Adrenal gland (tissue), 5 donors: ENCODE data around the gene ARHGAP4.

Experiments
- POLR2A ChIP-seq, 2 donors: fragments of 450-650 bp; IDR thresholded peaks; one replicate each; pipeline ENCODE4 v1.6.1; 2017; ENCODE audit warnings: antibody characterized with exemption in 2 of 2, mild to moderate bottlenecking in 2 of 2, moderate library complexity in 1 of 2
- TF ChIP-seq, protein P1 (sequence below), 6 experiments: fragments of 450-650 bp in 4 of 6; fragments of 200-600 bp in 2 of 6; sonication (generic) in 1 of 6; IDR thresholded peaks; 1 replicate in 5 of 6; 2 replicates in 1 of 6; pipeline versions ENCODE4 v1.5.1 to v1.8.0; 2016 to 2021; ENCODE audit warnings: antibody characterized with exemption in 6 of 6, mild to moderate bottlenecking in 2 of 6, moderate library complexity in 1 of 6
- donor health status: DM: no; HTN: no; CAD: no.

- TF ChIP-seq, protein P1, sequence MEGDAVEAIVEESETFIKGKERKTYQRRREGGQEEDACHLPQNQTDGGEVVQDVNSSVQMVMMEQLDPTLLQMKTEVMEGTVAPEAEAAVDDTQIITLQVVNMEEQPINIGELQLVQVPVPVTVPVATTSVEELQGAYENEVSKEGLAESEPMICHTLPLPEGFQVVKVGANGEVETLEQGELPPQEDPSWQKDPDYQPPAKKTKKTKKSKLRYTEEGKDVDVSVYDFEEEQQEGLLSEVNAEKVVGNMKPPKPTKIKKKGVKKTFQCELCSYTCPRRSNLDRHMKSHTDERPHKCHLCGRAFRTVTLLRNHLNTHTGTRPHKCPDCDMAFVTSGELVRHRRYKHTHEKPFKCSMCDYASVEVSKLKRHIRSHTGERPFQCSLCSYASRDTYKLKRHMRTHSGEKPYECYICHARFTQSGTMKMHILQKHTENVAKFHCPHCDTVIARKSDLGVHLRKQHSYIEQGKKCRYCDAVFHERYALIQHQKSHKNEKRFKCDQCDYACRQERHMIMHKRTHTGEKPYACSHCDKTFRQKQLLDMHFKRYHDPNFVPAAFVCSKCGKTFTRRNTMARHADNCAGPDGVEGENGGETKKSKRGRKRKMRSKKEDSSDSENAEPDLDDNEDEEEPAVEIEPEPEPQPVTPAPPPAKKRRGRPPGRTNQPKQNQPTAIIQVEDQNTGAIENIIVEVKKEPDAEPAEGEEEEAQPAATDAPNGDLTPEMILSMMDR (IDR thresholded peaks at IDR 0.05), result no peak
- TF ChIP-seq POLR2A (IDR thresholded peaks at IDR 0.05), result no peak
Observed at GRCh38 chrX:153873282-153874084, 52.6 kb downstream of the ARHGAP4 start.
